IMR-90 (cell line): ENCODE measurements around the gene FRYL. TPM values are rescaled to one million over a fixed set of nuclear protein-coding genes. Genes with fewer than 3 reads are reported as not detected.

ENCODE experiments used
- ATAC-seq: fragments of 200-7000 bp; cut with Tn5 transposase; 2 replicates; pipeline ENCODE4 v1.9.1; 2020; ENCODE audit warnings: low read depth, mild to moderate bottlenecking, moderate library complexity
- BruUV-seq: library from RNA; stranded (reverse); fragments of 400-500 nt; replicated peaks from 2 replicates; lab custom pipeline; 2021; lab: Mats Ljungman, UMichigan
- CTCF ChIA-PET: fragments of 300-600 bp; formaldehyde crosslinking; extraction: SDS; loops from one replicate; lab custom pipeline; 2021; ENCODE audit warnings: antibody characterized with exemption; lab: Yijun Ruan, JAX
- POLR2A ChIA-PET: fragments of 300-600 bp; sonication (Branson Sonifier 250); formaldehyde crosslinking; loops from one replicate; lab custom pipeline; 2022; ENCODE audit warnings: antibody characterized with exemption; ENCODE audit not compliant: unreplicated experiment; lab: Charles Lee
- DNase-seq: peaks from one replicate; pipeline ENCODE4 v3.0.0; 2013
- H2AFZ ChIP-seq: replicated peaks from 2 replicates; pipeline ENCODE3; 2013; ENCODE audit warnings: low read length, mild to moderate bottlenecking; ENCODE audit not compliant: poor library complexity
- H2AK5ac ChIP-seq: 2 replicates; pipeline ENCODE4 v1.6.1; 2013; ENCODE audit warnings: low read depth, low read length, inconsistent platforms
- H2AK9ac ChIP-seq: replicated peaks from 2 replicates; pipeline ENCODE3; 2013; ENCODE audit warnings: mild to moderate bottlenecking, low read depth, low read length, moderate library complexity; ENCODE audit not compliant: poor library complexity
- H2BK120ac ChIP-seq: 2 replicates; pipeline ENCODE4 v1.6.1; 2013; ENCODE audit warnings: low read depth, low read length, inconsistent platforms
- H2BK15ac ChIP-seq: 3 replicates; pipeline ENCODE4 v1.6.1; 2013; ENCODE audit warnings: low read depth, low read length, inconsistent platforms
- H2BK20ac ChIP-seq: 2 replicates; pipeline ENCODE4 v1.6.1; 2013; ENCODE audit warnings: low read depth, mild to moderate bottlenecking, inconsistent platforms, low read length, moderate library complexity
- H2BK5ac ChIP-seq: 2 replicates; pipeline ENCODE4 v1.6.1; 2013; ENCODE audit warnings: mild to moderate bottlenecking, low read depth, low read length, inconsistent platforms; ENCODE audit not compliant: poor library complexity, severe bottlenecking
- H3K14ac ChIP-seq: replicated peaks from 2 replicates; pipeline ENCODE4 v1.6.1; 2013; ENCODE audit warnings: low read depth, low read length, inconsistent platforms
- H3K18ac ChIP-seq: 2 replicates; pipeline ENCODE4 v1.6.1; 2013; ENCODE audit warnings: low read depth, low read length, control low read depth
- H3K23ac ChIP-seq: 2 replicates; pipeline ENCODE4 v1.6.1; 2013; ENCODE audit warnings: low read depth, low read length, inconsistent platforms
- H3K27ac ChIP-seq: 2 replicates; pipeline ENCODE4 v1.5.1; 2013; ENCODE audit warnings: mild to moderate bottlenecking, control low read depth, low read length; ENCODE audit not compliant: insufficient read depth
- H3K27me3 ChIP-seq: 2 replicates; pipeline ENCODE4 v1.6.1; 2013; ENCODE audit warnings: low read length; ENCODE audit not compliant: control insufficient read depth, insufficient read depth
- H3K36me3 ChIP-seq: 2 replicates; pipeline ENCODE4 v1.6.1; 2013; ENCODE audit warnings: low read length, mixed read lengths; ENCODE audit not compliant: control insufficient read depth, insufficient read depth
- H3K4ac ChIP-seq: 2 replicates; pipeline ENCODE4 v1.6.1; 2013; ENCODE audit warnings: low read depth, low read length, inconsistent platforms
- H3K4me1 ChIP-seq: 2 replicates; pipeline ENCODE4 v1.6.1; 2013; ENCODE audit warnings: low read length, mixed read lengths; ENCODE audit not compliant: control insufficient read depth, insufficient read depth
- H3K4me2 ChIP-seq: 2 replicates; pipeline ENCODE4 v1.6.1; 2013; ENCODE audit warnings: low read depth, mild to moderate bottlenecking, control low read depth, low read length, moderate library complexity
- H3K4me3 ChIP-seq: 2 replicates; pipeline ENCODE4 v1.5.1; 2013; ENCODE audit warnings: low read depth, mild to moderate bottlenecking, control low read depth, low read length, moderate library complexity; ENCODE audit not compliant: insufficient read depth
- H3K56ac ChIP-seq: 2 replicates; pipeline ENCODE4 v1.6.1; 2013; ENCODE audit warnings: low read length, inconsistent platforms; ENCODE audit not compliant: insufficient read depth; ENCODE audit errors: extremely low read depth
- H3K79me1 ChIP-seq, 2 experiments: 2 replicates each; pipeline ENCODE4 v1.6.1; 2013; ENCODE audit warnings: low read length in 2 of 2, inconsistent platforms in 1 of 2, low read depth in 1 of 2
- H3K9ac ChIP-seq: 2 replicates; pipeline ENCODE4 v1.6.1; 2013; ENCODE audit warnings: low read depth, low read length, control low read depth
- H3K9me1 ChIP-seq: 2 replicates; pipeline ENCODE4 v1.6.1; 2013; ENCODE audit warnings: low read length, inconsistent platforms; ENCODE audit not compliant: insufficient read depth
- H3K9me3 ChIP-seq: 2 replicates; pipeline ENCODE4 v1.6.1; 2013; ENCODE audit warnings: low read length; ENCODE audit not compliant: control insufficient read depth, insufficient read depth
- H4K20me1 ChIP-seq: 2 replicates; pipeline ENCODE4 v1.6.1; 2013; ENCODE audit warnings: low read length, inconsistent platforms; ENCODE audit not compliant: insufficient read depth
- H4K5ac ChIP-seq: 2 replicates; pipeline ENCODE4 v1.6.1; 2013; ENCODE audit warnings: mild to moderate bottlenecking, low read depth, low read length, control low read depth
- H4K8ac ChIP-seq, 2 experiments: 2 replicates each; pipeline ENCODE4 v1.6.1; 2013; ENCODE audit warnings: low read depth in 2 of 2, low read length in 2 of 2, control low read depth in 1 of 2, inconsistent platforms in 1 of 2
- H4K91ac ChIP-seq: 2 replicates; pipeline ENCODE4 v1.6.1; 2013; ENCODE audit warnings: low read depth, low read length, inconsistent platforms; ENCODE audit not compliant: insufficient read depth
- BHLHE40 ChIP-seq: fragments of 150-350 bp; IDR thresholded peaks from 2 replicates; pipeline ENCODE4 v1.6.1; 2016; ENCODE audit warnings: mild to moderate bottlenecking, low read depth, low read length
- CEBPB ChIP-seq: IDR thresholded peaks from 2 replicates; pipeline ENCODE4 v1.6.1; 2012; ENCODE audit warnings: low read depth, low read length, improper control_type of control experiment
- CHD1 ChIP-seq: IDR thresholded peaks from 2 replicates; pipeline ENCODE4 v1.6.1; 2012; ENCODE audit warnings: low read depth, low read length, improper control_type of control experiment
- FOS ChIP-seq: fragments of 150-350 bp; IDR thresholded peaks from 2 replicates; pipeline ENCODE4 v1.6.1; 2016; ENCODE audit warnings: low read depth, low read length
- MAFK ChIP-seq: IDR thresholded peaks from 2 replicates; pipeline ENCODE4 v1.6.1; 2012; ENCODE audit warnings: low read depth, low read length, improper control_type of control experiment
- MAZ ChIP-seq: IDR thresholded peaks from 2 replicates; pipeline ENCODE4 v1.6.1; 2012; ENCODE audit warnings: low read depth, mild to moderate bottlenecking, low read length, improper control_type of control experiment, moderate library complexity, borderline replicate concordance
- MXI1 ChIP-seq: IDR thresholded peaks from 2 replicates; pipeline ENCODE4 v1.6.1; 2012; ENCODE audit warnings: low read depth, mild to moderate bottlenecking, low read length, moderate library complexity, borderline replicate concordance
- NFE2L2 ChIP-seq: fragments of 150-350 bp; IDR thresholded peaks from 2 replicates; pipeline ENCODE4 v1.6.1; 2016; ENCODE audit warnings: low read depth, mild to moderate bottlenecking, low read length
- POLR2A ChIP-seq: IDR thresholded peaks from 2 replicates; pipeline ENCODE4 v1.6.1; 2012; ENCODE audit warnings: mild to moderate bottlenecking, low read depth, low read length
- RAD21 ChIP-seq: IDR thresholded peaks from 2 replicates; pipeline ENCODE4 v1.6.1; 2012; ENCODE audit warnings: low read length, improper control_type of control experiment
- RCOR1 ChIP-seq: IDR thresholded peaks from 2 replicates; pipeline ENCODE4 v1.6.1; 2012; ENCODE audit warnings: mild to moderate bottlenecking, low read length, improper control_type of control experiment; ENCODE audit not compliant: insufficient replicate concordance
- RFX5 ChIP-seq: IDR thresholded peaks from 2 replicates; pipeline ENCODE4 v1.8.0; 2012; ENCODE audit warnings: low read depth, mild to moderate bottlenecking, low read length, moderate library complexity
- SMC3 ChIP-seq: fragments of 150-350 bp; IDR thresholded peaks from 2 replicates; pipeline ENCODE4 v1.6.1; 2016; ENCODE audit warnings: low read depth, mild to moderate bottlenecking, antibody characterized with exemption, low read length, moderate library complexity
- dilution Hi-C: fragments of 300-500 bp; cut with HindIII; formaldehyde crosslinking; loops from one replicate; pipeline ENCODE4 v1.14.3; 2018; ENCODE audit warnings: low sequenced_read_pairs; ENCODE audit not compliant: unreplicated experiment
- in situ Hi-C: fragments of 300-500 bp; cut with MboI; formaldehyde crosslinking; loops from 3 replicates; pipeline ENCODE4 v1.14.3; 2019; ENCODE audit warnings: low sequenced_read_pairs, inconsistent platforms, mixed read lengths
- intact Hi-C: fragments of 100-400 bp; cut with micrococcal nuclease; formaldehyde crosslinking; loops from 2 replicates; pipeline ENCODE4 v1.10.0; 2022
- polyA plus RNA-seq, 3 experiments: library from polyadenylated mRNA; depleted of rRNA; stranded (reverse); fragments of >200 nt; gene quantifications; 2 replicates each; pipeline ENCODE4 v1.2.3, GENCODE V29; 2012; ENCODE audit warnings: low replicate concordance in 1 of 3
- total RNA-seq: library from RNA; depleted of rRNA; stranded (reverse); fragments of >200 nt; gene quantifications from 2 replicates; pipeline ENCODE4 v1.2.3, GENCODE V29; 2012
- TF ChIP-seq, protein P1 (sequence below): conservative IDR thresholded peaks from 2 replicates; pipeline ENCODE4 v1.5.1; 2012; ENCODE audit warnings: mild to moderate bottlenecking, low read depth, low read length, improper control_type of control experiment
- TF ChIP-seq, protein P2 (sequence below): fragments of 150-350 bp; IDR thresholded peaks from 2 replicates; pipeline ENCODE4 v1.6.1; 2016; ENCODE audit warnings: low read depth, mild to moderate bottlenecking, low read length, moderate library complexity, borderline replicate concordance
- TF ChIP-seq, protein P3 (sequence below): fragments of 150-350 bp; IDR thresholded peaks from 2 replicates; pipeline ENCODE4 v1.6.1; 2017; ENCODE audit warnings: mild to moderate bottlenecking, antibody characterized with exemption, low read length, low read depth

Gene FRYL
- total and polyA plus RNA-seq, 2 of the 4 experiments (the other 2 are of a cell fraction) = 9.9 to 77.4 TPM

- Histone ChIP-seq H2AK9ac (no peak overlapping the region), H2AK5ac (no peak overlapping the region), H3K27ac (no peak overlapping the region), H3K4me2 (no peak overlapping the region), H3K9me1 (peaks cover 9% of the 10 kb centered on the region), H3K18ac (no peak overlapping the region), H4K5ac (no peak overlapping the region), H4K8ac (no peak overlapping the region), H2AFZ (no peak overlapping the region), H3K4me3 (no peak overlapping the region), H3K23ac (no peak overlapping the region), H2BK120ac (no peak overlapping the region), H3K4ac (no peak overlapping the region), H3K9ac (no peak overlapping the region), H2BK5ac (no peak overlapping the region), H3K14ac (no peak overlapping the region), H3K4me1 (peaks cover 7% of the 10 kb centered on the region), H4K91ac (no peak overlapping the region), H3K56ac (no peak overlapping the region), H3K36me3 (no peaks in the 10 kb centered on the region), H3K27me3 (no peaks in the 10 kb centered on the region), H3K79me1 (peaks cover 10 to 41% of the 10 kb centered on the region in 2 experiments), H2BK20ac (no peak overlapping the region), H3K9me3 (no peaks in the 10 kb centered on the region), H4K20me1 (peaks cover 13% of the 10 kb centered on the region; the same call in 1 of the 2 replicates), H2BK15ac (no peak overlapping the region)
- dilution Hi-C loops (no loop called here), intact Hi-C loops (loop anchor here (5.0 kb wide), 1 partner anchor 137 kb away; no protein-coding TSS in a partner anchor), in situ Hi-C loops (no loop called here)
- no peak for ATAC-seq
- POLR2A ChIA-PET = interaction anchor here (0.6 to 0.7 kb wide), 2 partner anchors 13 to 184 kb away, joined by 3 to 4 read pairs; no protein-coding TSS in a partner anchor
- CTCF ChIA-PET = no interaction called here
- TF ChIP-seq FOS (no peak), CEBPB (no peak), MAFK (no peak), MXI1 (no peak), BHLHE40 (no peak), RAD21 (no peak), POLR2A (no peak), SMC3 (no peak), RFX5 (no peak), CHD1 (no peak), NFE2L2 (no peak), RCOR1 (no peak), MAZ (no peak)
- TF ChIP-seq, protein P1, sequence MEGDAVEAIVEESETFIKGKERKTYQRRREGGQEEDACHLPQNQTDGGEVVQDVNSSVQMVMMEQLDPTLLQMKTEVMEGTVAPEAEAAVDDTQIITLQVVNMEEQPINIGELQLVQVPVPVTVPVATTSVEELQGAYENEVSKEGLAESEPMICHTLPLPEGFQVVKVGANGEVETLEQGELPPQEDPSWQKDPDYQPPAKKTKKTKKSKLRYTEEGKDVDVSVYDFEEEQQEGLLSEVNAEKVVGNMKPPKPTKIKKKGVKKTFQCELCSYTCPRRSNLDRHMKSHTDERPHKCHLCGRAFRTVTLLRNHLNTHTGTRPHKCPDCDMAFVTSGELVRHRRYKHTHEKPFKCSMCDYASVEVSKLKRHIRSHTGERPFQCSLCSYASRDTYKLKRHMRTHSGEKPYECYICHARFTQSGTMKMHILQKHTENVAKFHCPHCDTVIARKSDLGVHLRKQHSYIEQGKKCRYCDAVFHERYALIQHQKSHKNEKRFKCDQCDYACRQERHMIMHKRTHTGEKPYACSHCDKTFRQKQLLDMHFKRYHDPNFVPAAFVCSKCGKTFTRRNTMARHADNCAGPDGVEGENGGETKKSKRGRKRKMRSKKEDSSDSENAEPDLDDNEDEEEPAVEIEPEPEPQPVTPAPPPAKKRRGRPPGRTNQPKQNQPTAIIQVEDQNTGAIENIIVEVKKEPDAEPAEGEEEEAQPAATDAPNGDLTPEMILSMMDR = no peak
- TF ChIP-seq, protein P2, sequence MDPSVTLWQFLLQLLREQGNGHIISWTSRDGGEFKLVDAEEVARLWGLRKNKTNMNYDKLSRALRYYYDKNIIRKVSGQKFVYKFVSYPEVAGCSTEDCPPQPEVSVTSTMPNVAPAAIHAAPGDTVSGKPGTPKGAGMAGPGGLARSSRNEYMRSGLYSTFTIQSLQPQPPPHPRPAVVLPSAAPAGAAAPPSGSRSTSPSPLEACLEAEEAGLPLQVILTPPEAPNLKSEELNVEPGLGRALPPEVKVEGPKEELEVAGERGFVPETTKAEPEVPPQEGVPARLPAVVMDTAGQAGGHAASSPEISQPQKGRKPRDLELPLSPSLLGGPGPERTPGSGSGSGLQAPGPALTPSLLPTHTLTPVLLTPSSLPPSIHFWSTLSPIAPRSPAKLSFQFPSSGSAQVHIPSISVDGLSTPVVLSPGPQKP = no peak
- TF ChIP-seq, protein P3, sequence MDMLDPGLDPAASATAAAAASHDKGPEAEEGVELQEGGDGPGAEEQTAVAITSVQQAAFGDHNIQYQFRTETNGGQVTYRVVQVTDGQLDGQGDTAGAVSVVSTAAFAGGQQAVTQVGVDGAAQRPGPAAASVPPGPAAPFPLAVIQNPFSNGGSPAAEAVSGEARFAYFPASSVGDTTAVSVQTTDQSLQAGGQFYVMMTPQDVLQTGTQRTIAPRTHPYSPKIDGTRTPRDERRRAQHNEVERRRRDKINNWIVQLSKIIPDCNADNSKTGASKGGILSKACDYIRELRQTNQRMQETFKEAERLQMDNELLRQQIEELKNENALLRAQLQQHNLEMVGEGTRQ = no peak
- no TSS peak for BruUV-seq
- no peak for DNase-seq
Observed at GRCh38 chr4:48640225-48640624, 139.9 kb downstream of the FRYL start.
